ENCODE results near the gene LIME1.
A peak's percentile ranks its signal among the peaks of the same experiment; 100 is the strongest.

Gene LIME1

GRCh38 chr20:63697357-63697867 lies 39.1 kb upstream of the LIME1 start:
- DNase-seq = no peak

- no peak for DNase-seq
Observed at GRCh38 chr20:63697868-63698545, 38.5 kb upstream of the LIME1 start.

GRCh38 chr20:63698739-63699465 lies 37.6 kb upstream of the LIME1 start:
- DNase-seq = no peak

GRCh38 chr20:63699466-63700198 lies 36.8 kb upstream of the LIME1 start:
- DNase-seq = no peak

- DNase-seq = no peak
Observed at GRCh38 chr20:63700199-63701050, 36.0 kb upstream of the LIME1 start.

- no peak for DNase-seq
Observed at GRCh38 chr20:63701051-63701328, 35.5 kb upstream of the LIME1 start.

GRCh38 chr20:63701329-63702035 lies 35.0 kb upstream of the LIME1 start:
- no peak for DNase-seq

GRCh38 chr20:63702036-63702665 lies 34.3 kb upstream of the LIME1 start:
- no peak for DNase-seq

GRCh38 chr20:63702751-63703470 lies 33.6 kb upstream of the LIME1 start:
- DNase-seq = no peak

GRCh38 chr20:63703471-63703975 lies 32.9 kb upstream of the LIME1 start:
- DNase-seq = no peak

GRCh38 chr20:63703976-63704748 lies 32.3 kb upstream of the LIME1 start:
- DNase-seq = no peak

GRCh38 chr20:63704749-63705117 lies 31.7 kb upstream of the LIME1 start:
- DNase-seq = no peak

- DNase-seq = no peak
Observed at GRCh38 chr20:63705232-63706026, 31.0 kb upstream of the LIME1 start.

- no peak for DNase-seq
Observed at GRCh38 chr20:63706027-63706695, 30.3 kb upstream of the LIME1 start.

- no peak for DNase-seq
Observed at GRCh38 chr20:63706852-63707557, 29.5 kb upstream of the LIME1 start.

GRCh38 chr20:63707558-63708300 lies 28.7 kb upstream of the LIME1 start, which contains the start of the genes ARFRP1 and ZGPAT:
TSS of gene ARFRP1 (minus strand) at chr20:63707976. CDS start at chr20:63707091, 885 bp downstream.
TSS of gene ZGPAT (plus strand) at chr20:63708039. CDS start at chr20:63708581, 542 bp downstream.
- peak; percentile 79 for DNase-seq

Measured in KG1 (cell line).